ENCODE data around the gene PAK1IP1.

DNA sequence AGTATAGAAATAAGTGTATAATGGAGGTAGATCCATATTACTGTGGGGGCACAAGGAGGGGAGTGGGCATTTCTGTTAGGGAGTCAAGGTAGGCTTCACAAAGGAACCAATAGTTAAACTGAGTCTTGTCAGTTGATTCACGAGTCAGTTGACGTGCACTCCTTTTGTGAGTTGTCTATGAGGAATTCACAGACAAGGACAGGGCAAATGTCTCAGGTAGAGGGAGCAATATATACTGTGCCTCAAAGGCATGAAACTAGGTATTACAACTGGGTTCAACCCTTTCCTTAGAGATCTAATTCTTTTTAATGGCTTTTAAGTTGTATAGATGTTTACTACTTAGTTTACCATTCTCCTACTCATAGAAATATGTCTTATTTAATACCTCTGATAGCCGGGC, 39.1 kb downstream of the PAK1IP1 start:
- TF ChIP-seq, protein P1, sequence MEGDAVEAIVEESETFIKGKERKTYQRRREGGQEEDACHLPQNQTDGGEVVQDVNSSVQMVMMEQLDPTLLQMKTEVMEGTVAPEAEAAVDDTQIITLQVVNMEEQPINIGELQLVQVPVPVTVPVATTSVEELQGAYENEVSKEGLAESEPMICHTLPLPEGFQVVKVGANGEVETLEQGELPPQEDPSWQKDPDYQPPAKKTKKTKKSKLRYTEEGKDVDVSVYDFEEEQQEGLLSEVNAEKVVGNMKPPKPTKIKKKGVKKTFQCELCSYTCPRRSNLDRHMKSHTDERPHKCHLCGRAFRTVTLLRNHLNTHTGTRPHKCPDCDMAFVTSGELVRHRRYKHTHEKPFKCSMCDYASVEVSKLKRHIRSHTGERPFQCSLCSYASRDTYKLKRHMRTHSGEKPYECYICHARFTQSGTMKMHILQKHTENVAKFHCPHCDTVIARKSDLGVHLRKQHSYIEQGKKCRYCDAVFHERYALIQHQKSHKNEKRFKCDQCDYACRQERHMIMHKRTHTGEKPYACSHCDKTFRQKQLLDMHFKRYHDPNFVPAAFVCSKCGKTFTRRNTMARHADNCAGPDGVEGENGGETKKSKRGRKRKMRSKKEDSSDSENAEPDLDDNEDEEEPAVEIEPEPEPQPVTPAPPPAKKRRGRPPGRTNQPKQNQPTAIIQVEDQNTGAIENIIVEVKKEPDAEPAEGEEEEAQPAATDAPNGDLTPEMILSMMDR (IDR thresholded peaks at IDR 0.05), result no peak
- TF ChIP-seq GATA2 (CRISPR knock-in tag; IDR thresholded peaks at IDR 0.05) (no peak), TAF1 (IDR thresholded peaks at IDR 0.05; ENCODE audit: borderline replicate concordance, low read depth, low read length) (no peak), RAD21 (IDR thresholded peaks at IDR 0.05; ENCODE audit: low read length) (no peak), EP300 (IDR thresholded peaks at IDR 0.05; ENCODE audit: borderline replicate concordance in 1 of 2, low read depth in 1 of 2, low read length in 1 of 2) (no peak), SIN3A (IDR thresholded peaks at IDR 0.05; ENCODE audit: borderline replicate concordance, low read depth, low read length) (no peak), POLR2AphosphoS5 (IDR thresholded peaks at IDR 0.05; ENCODE audit: low read depth, low read length) (no peak), GABPA (IDR thresholded peaks at IDR 0.05; ENCODE audit: low read depth) (no peak), JUND (IDR thresholded peaks at IDR 0.05) (no peak), EZH2phosphoT487 (IDR thresholded peaks at IDR 0.05; ENCODE audit: borderline replicate concordance, low read depth) (no peak), TCF12 (IDR thresholded peaks at IDR 0.05) (no peak)
- TF ChIP-seq, protein P2, sequence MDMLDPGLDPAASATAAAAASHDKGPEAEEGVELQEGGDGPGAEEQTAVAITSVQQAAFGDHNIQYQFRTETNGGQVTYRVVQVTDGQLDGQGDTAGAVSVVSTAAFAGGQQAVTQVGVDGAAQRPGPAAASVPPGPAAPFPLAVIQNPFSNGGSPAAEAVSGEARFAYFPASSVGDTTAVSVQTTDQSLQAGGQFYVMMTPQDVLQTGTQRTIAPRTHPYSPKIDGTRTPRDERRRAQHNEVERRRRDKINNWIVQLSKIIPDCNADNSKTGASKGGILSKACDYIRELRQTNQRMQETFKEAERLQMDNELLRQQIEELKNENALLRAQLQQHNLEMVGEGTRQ (IDR thresholded peaks at IDR 0.05; ENCODE audit: borderline replicate concordance, low read depth, low read length), result no peak
- TF ChIP-seq, protein P3, sequence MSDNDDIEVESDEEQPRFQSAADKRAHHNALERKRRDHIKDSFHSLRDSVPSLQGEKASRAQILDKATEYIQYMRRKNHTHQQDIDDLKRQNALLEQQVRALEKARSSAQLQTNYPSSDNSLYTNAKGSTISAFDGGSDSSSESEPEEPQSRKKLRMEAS (IDR thresholded peaks at IDR 0.05; ENCODE audit: low read depth), result no peak
